Measurements from ENCODE around the gene CHMP2B. TPM values are rescaled to one million over a fixed set of nuclear protein-coding genes. Genes with fewer than 3 reads are reported as not detected.

The CHMP2B gene
- total RNA-seq, 1 donor from 2014 or later: 8.9 TPM

- H3K9ac ChIP-seq (ENCODE audit: low read depth in 1 of 3, low read length in 3 of 3): no peak overlapping the region
- no peaks in the 10 kb centered on the region for H3K4me1 ChIP-seq (ENCODE audit: control insufficient read depth in 3 of 3, insufficient read depth in 3 of 3, low read length in 3 of 3)
- H3K27me3 ChIP-seq (ENCODE audit: control insufficient read depth in 3 of 3, insufficient read depth in 3 of 3, low read length in 3 of 3): no peaks in the 10 kb centered on the region
- H3K27ac ChIP-seq (ENCODE audit: low read depth, low read length): no peak overlapping the region
- H3K36me3 ChIP-seq (ENCODE audit: control insufficient read depth in 3 of 3, insufficient read depth in 3 of 3, low read length in 3 of 3): no peaks in the 10 kb centered on the region
- H3K4me3 ChIP-seq (ENCODE audit: low read length in 3 of 3): no peak overlapping the region
- no peaks in the 10 kb centered on the region for H3K9me3 ChIP-seq (ENCODE audit: control insufficient read depth in 3 of 3, low read length in 3 of 3)
Measured at GRCh38 chr3:87199628-87200027, 27.5 kb upstream of the CHMP2B start.

- no peaks in the 10 kb centered on the region for H3K36me3 ChIP-seq (ENCODE audit: control insufficient read depth in 3 of 3, insufficient read depth in 3 of 3, low read length in 3 of 3)
- H3K4me1 ChIP-seq (ENCODE audit: control insufficient read depth in 3 of 3, insufficient read depth in 3 of 3, low read length in 3 of 3): no peaks in the 10 kb centered on the region
- no peaks in the 10 kb centered on the region for H3K9me3 ChIP-seq (ENCODE audit: control insufficient read depth in 3 of 3, low read length in 3 of 3)
- no peak overlapping the region for H3K9ac ChIP-seq (ENCODE audit: low read depth in 1 of 3, low read length in 3 of 3)
- H3K27me3 ChIP-seq (ENCODE audit: control insufficient read depth in 3 of 3, insufficient read depth in 3 of 3, low read length in 3 of 3): no peaks in the 10 kb centered on the region
- no peak overlapping the region for H3K4me3 ChIP-seq (ENCODE audit: low read length in 3 of 3)
- H3K27ac ChIP-seq (ENCODE audit: low read depth, low read length): no peak overlapping the region
Measured at GRCh38 chr3:87200060-87200647, 27.0 kb upstream of the CHMP2B start.

- no peaks in the 10 kb centered on the region for H3K36me3 ChIP-seq (ENCODE audit: control insufficient read depth in 3 of 3, insufficient read depth in 3 of 3, low read length in 3 of 3)
- H3K9me3 ChIP-seq (ENCODE audit: control insufficient read depth in 3 of 3, low read length in 3 of 3): no peaks in the 10 kb centered on the region
- no peak overlapping the region for H3K27ac ChIP-seq (ENCODE audit: low read depth, low read length)
- H3K4me3 ChIP-seq (ENCODE audit: low read length in 3 of 3): no peak overlapping the region
- no peaks in the 10 kb centered on the region for H3K4me1 ChIP-seq (ENCODE audit: control insufficient read depth in 3 of 3, insufficient read depth in 3 of 3, low read length in 3 of 3)
- H3K27me3 ChIP-seq (ENCODE audit: control insufficient read depth in 3 of 3, insufficient read depth in 3 of 3, low read length in 3 of 3): no peaks in the 10 kb centered on the region
- no peak overlapping the region for H3K9ac ChIP-seq (ENCODE audit: low read depth in 1 of 3, low read length in 3 of 3)
Measured at GRCh38 chr3:87201727-87202126, 25.4 kb upstream of the CHMP2B start.

GRCh38 chr3:87203809-87204208, 23.3 kb upstream of the CHMP2B start:
- H3K27me3 ChIP-seq (ENCODE audit: control insufficient read depth in 3 of 3, insufficient read depth in 3 of 3, low read length in 3 of 3): no peaks in the 10 kb centered on the region
- H3K4me3 ChIP-seq (ENCODE audit: low read length in 3 of 3): no peak overlapping the region
- no peak overlapping the region for H3K27ac ChIP-seq (ENCODE audit: low read depth, low read length)
- H3K9me3 ChIP-seq (ENCODE audit: control insufficient read depth in 3 of 3, low read length in 3 of 3): no peaks in the 10 kb centered on the region
- H3K4me1 ChIP-seq (ENCODE audit: control insufficient read depth in 3 of 3, insufficient read depth in 3 of 3, low read length in 3 of 3): no peaks in the 10 kb centered on the region
- no peak overlapping the region for H3K9ac ChIP-seq (ENCODE audit: low read depth in 1 of 3, low read length in 3 of 3)
- no peaks in the 10 kb centered on the region for H3K36me3 ChIP-seq (ENCODE audit: control insufficient read depth in 3 of 3, insufficient read depth in 3 of 3, low read length in 3 of 3)

GRCh38 chr3:87206070-87206469, 21.0 kb upstream of the CHMP2B start:
- Histone ChIP-seq H3K36me3 (ENCODE audit: control insufficient read depth in 3 of 3, insufficient read depth in 3 of 3, low read length in 3 of 3) (no peaks in the 10 kb centered on the region), H3K4me3 (ENCODE audit: low read length in 3 of 3) (no peak overlapping the region), H3K27me3 (ENCODE audit: control insufficient read depth in 3 of 3, insufficient read depth in 3 of 3, low read length in 3 of 3) (no peaks in the 10 kb centered on the region), H3K9me3 (ENCODE audit: control insufficient read depth in 3 of 3, low read length in 3 of 3) (no peaks in the 10 kb centered on the region), H3K27ac (ENCODE audit: low read depth, low read length) (no peak overlapping the region), H3K4me1 (ENCODE audit: control insufficient read depth in 3 of 3, insufficient read depth in 3 of 3, low read length in 3 of 3) (no peaks in the 10 kb centered on the region), H3K9ac (ENCODE audit: low read depth in 1 of 3, low read length in 3 of 3) (no peak overlapping the region)

- Histone ChIP-seq H3K36me3 (ENCODE audit: control insufficient read depth in 3 of 3, insufficient read depth in 3 of 3, low read length in 3 of 3) (no peaks in the 10 kb centered on the region), H3K27ac (ENCODE audit: low read depth, low read length) (no peak overlapping the region), H3K4me1 (ENCODE audit: control insufficient read depth in 3 of 3, insufficient read depth in 3 of 3, low read length in 3 of 3) (no peaks in the 10 kb centered on the region), H3K4me3 (ENCODE audit: low read length in 3 of 3) (no peak overlapping the region), H3K27me3 (ENCODE audit: control insufficient read depth in 3 of 3, insufficient read depth in 3 of 3, low read length in 3 of 3) (no peaks in the 10 kb centered on the region), H3K9me3 (ENCODE audit: control insufficient read depth in 3 of 3, low read length in 3 of 3) (no peaks in the 10 kb centered on the region), H3K9ac (ENCODE audit: low read depth in 1 of 3, low read length in 3 of 3) (no peak overlapping the region)
Measured at GRCh38 chr3:87206635-87207034, 20.5 kb upstream of the CHMP2B start.

GRCh38 chr3:87207460-87207859, 19.6 kb upstream of the CHMP2B start:
- no peaks in the 10 kb centered on the region for H3K4me1 ChIP-seq (ENCODE audit: control insufficient read depth in 3 of 3, insufficient read depth in 3 of 3, low read length in 3 of 3)
- H3K36me3 ChIP-seq (ENCODE audit: control insufficient read depth in 3 of 3, insufficient read depth in 3 of 3, low read length in 3 of 3): no peaks in the 10 kb centered on the region
- no peak overlapping the region for H3K27ac ChIP-seq (ENCODE audit: low read depth, low read length)
- H3K27me3 ChIP-seq (ENCODE audit: control insufficient read depth in 3 of 3, insufficient read depth in 3 of 3, low read length in 3 of 3): no peaks in the 10 kb centered on the region
- no peak overlapping the region for H3K9ac ChIP-seq (ENCODE audit: low read depth in 1 of 3, low read length in 3 of 3)
- no peaks in the 10 kb centered on the region for H3K9me3 ChIP-seq (ENCODE audit: control insufficient read depth in 3 of 3, low read length in 3 of 3)
- no peak overlapping the region for H3K4me3 ChIP-seq (ENCODE audit: low read length in 3 of 3)

GRCh38 chr3:87209111-87209510, 18.0 kb upstream of the CHMP2B start:
- no peaks in the 10 kb centered on the region for H3K4me1 ChIP-seq (ENCODE audit: control insufficient read depth in 3 of 3, insufficient read depth in 3 of 3, low read length in 3 of 3)
- H3K4me3 ChIP-seq (ENCODE audit: low read length in 3 of 3): no peak overlapping the region
- no peaks in the 10 kb centered on the region for H3K36me3 ChIP-seq (ENCODE audit: control insufficient read depth in 3 of 3, insufficient read depth in 3 of 3, low read length in 3 of 3)
- H3K9me3 ChIP-seq (ENCODE audit: control insufficient read depth in 3 of 3, low read length in 3 of 3): no peaks in the 10 kb centered on the region
- no peaks in the 10 kb centered on the region for H3K27me3 ChIP-seq (ENCODE audit: control insufficient read depth in 3 of 3, insufficient read depth in 3 of 3, low read length in 3 of 3)
- H3K9ac ChIP-seq (ENCODE audit: low read depth in 1 of 3, low read length in 3 of 3): no peak overlapping the region
- no peak overlapping the region for H3K27ac ChIP-seq (ENCODE audit: low read depth, low read length)

- H3K9me3 ChIP-seq (ENCODE audit: control insufficient read depth in 3 of 3, low read length in 3 of 3): no peaks in the 10 kb centered on the region
- H3K36me3 ChIP-seq (ENCODE audit: control insufficient read depth in 3 of 3, insufficient read depth in 3 of 3, low read length in 3 of 3): no peaks in the 10 kb centered on the region
- no peaks in the 10 kb centered on the region for H3K4me1 ChIP-seq (ENCODE audit: control insufficient read depth in 3 of 3, insufficient read depth in 3 of 3, low read length in 3 of 3)
- no peak overlapping the region for H3K27ac ChIP-seq (ENCODE audit: low read depth, low read length)
- H3K4me3 ChIP-seq (ENCODE audit: low read length in 3 of 3): no peak overlapping the region
- no peak overlapping the region for H3K9ac ChIP-seq (ENCODE audit: low read depth in 1 of 3, low read length in 3 of 3)
- H3K27me3 ChIP-seq (ENCODE audit: control insufficient read depth in 3 of 3, insufficient read depth in 3 of 3, low read length in 3 of 3): peaks cover 0 to 6% (median 0%) of the 10 kb centered on the region in 3 donors
Measured at GRCh38 chr3:87218560-87218959, 8.5 kb upstream of the CHMP2B start.

- no peaks in the 10 kb centered on the region for H3K36me3 ChIP-seq (ENCODE audit: control insufficient read depth in 3 of 3, insufficient read depth in 3 of 3, low read length in 3 of 3)
- no peak overlapping the region for H3K4me3 ChIP-seq (ENCODE audit: low read length in 3 of 3)
- no peaks in the 10 kb centered on the region for H3K9me3 ChIP-seq (ENCODE audit: control insufficient read depth in 3 of 3, low read length in 3 of 3)
- no peaks in the 10 kb centered on the region for H3K4me1 ChIP-seq (ENCODE audit: control insufficient read depth in 3 of 3, insufficient read depth in 3 of 3, low read length in 3 of 3)
- H3K27ac ChIP-seq (ENCODE audit: low read depth, low read length): no peak overlapping the region
- H3K9ac ChIP-seq (ENCODE audit: low read depth in 1 of 3, low read length in 3 of 3): no peak overlapping the region
- H3K27me3 ChIP-seq (ENCODE audit: control insufficient read depth in 3 of 3, insufficient read depth in 3 of 3, low read length in 3 of 3): peaks cover 0 to 6% (median 0%) of the 10 kb centered on the region in 3 donors
Measured at GRCh38 chr3:87219611-87220010, 7.5 kb upstream of the CHMP2B start.

Data from skeletal muscle tissue (tissue), 4 donors.